HEK293 (cell line): ENCODE measurements around the gene SLC16A5.

Experiments
- PATZ1 ChIP-seq: fragments of 450-650 bp; formaldehyde crosslinking; IDR thresholded peaks from 2 replicates; pipeline ENCODE4 v1.5.1; 2016; ENCODE audit warnings: missing biosample characterization, missing genetic modification characterization
- PBX3 ChIP-seq: sonication (generic); formaldehyde crosslinking; IDR thresholded peaks from 2 replicates; pipeline ENCODE4 v1.8.1; 2022; ENCODE audit warnings: mild to moderate bottlenecking, moderate library complexity, missing genetic modification reagents
- SP2 ChIP-seq: fragments of 450-650 bp; formaldehyde crosslinking; IDR thresholded peaks from 2 replicates; pipeline ENCODE4 v1.5.1; 2016; ENCODE audit warnings: missing biosample characterization, missing genetic modification characterization
- ZEB2 ChIP-seq: fragments of 450-650 bp; formaldehyde crosslinking; IDR thresholded peaks from 2 replicates; pipeline ENCODE4 v1.5.1; 2016; ENCODE audit warnings: missing biosample characterization, missing genetic modification characterization
- ZIC2 ChIP-seq: fragments of 450-650 bp; formaldehyde crosslinking; IDR thresholded peaks from 2 replicates; pipeline ENCODE4 v1.5.1; 2016; ENCODE audit warnings: missing biosample characterization, missing genetic modification characterization
- ZNF10 ChIP-seq: fragments of 450-650 bp; formaldehyde crosslinking; IDR thresholded peaks from 2 replicates; pipeline ENCODE4 v1.5.1; 2017; ENCODE audit warnings: missing biosample characterization, missing genetic modification characterization
- ZNF280D ChIP-seq: fragments of 450-650 bp; formaldehyde crosslinking; IDR thresholded peaks from 2 replicates; pipeline ENCODE4 v1.5.1; 2016; ENCODE audit warnings: missing biosample characterization, missing genetic modification characterization
- ZNF398 ChIP-seq: fragments of 450-650 bp; formaldehyde crosslinking; IDR thresholded peaks from 2 replicates; pipeline ENCODE4 v1.5.1; 2017; ENCODE audit warnings: missing biosample characterization, missing genetic modification characterization
- ZNF501 ChIP-seq: fragments of 450-650 bp; formaldehyde crosslinking; IDR thresholded peaks from 2 replicates; pipeline ENCODE4 v1.5.1; 2016; ENCODE audit warnings: missing biosample characterization, missing genetic modification characterization
- ZNF629 ChIP-seq: fragments of 450-650 bp; formaldehyde crosslinking; IDR thresholded peaks from 2 replicates; pipeline ENCODE4 v1.5.1; 2017; ENCODE audit warnings: missing biosample characterization, missing genetic modification characterization
- ZNF692 ChIP-seq: fragments of 450-650 bp; formaldehyde crosslinking; IDR thresholded peaks from 2 replicates; pipeline ENCODE4 v1.5.1; 2016; ENCODE audit warnings: missing biosample characterization, missing genetic modification characterization
- ZNF768 ChIP-seq: fragments of 450-650 bp; formaldehyde crosslinking; IDR thresholded peaks from 2 replicates; pipeline ENCODE4 v1.5.1; 2018; ENCODE audit warnings: missing biosample characterization, mild to moderate bottlenecking, missing genetic modification characterization
- ZNF792 ChIP-seq: fragments of 450-650 bp; formaldehyde crosslinking; IDR thresholded peaks from 2 replicates; pipeline ENCODE4 v1.5.1; 2016; ENCODE audit warnings: missing biosample characterization, missing genetic modification characterization
- ZSCAN18 ChIP-seq: fragments of 450-650 bp; formaldehyde crosslinking; IDR thresholded peaks from 2 replicates; pipeline ENCODE4 v1.5.1; 2016; ENCODE audit warnings: missing biosample characterization, missing genetic modification characterization
- ZXDB ChIP-seq: fragments of 450-650 bp; formaldehyde crosslinking; IDR thresholded peaks from 2 replicates; pipeline ENCODE4 v1.5.1; 2016; ENCODE audit warnings: missing biosample characterization, missing genetic modification characterization

The SLC16A5 gene

GRCh38 chr17:75046407-75047289, 41.1 kb upstream of the SLC16A5 start, which contains the start of the genes ATP5PD and KCTD2 (continued):
- peak; percentile 83 for TF ChIP-seq PBX3 (CRISPR knock-in tag)
- no peak; the same call in 1 of the 2 replicates for TF ChIP-seq ZNF792 (tag by site-specific recombination)
- peak; percentile 98 for TF ChIP-seq PATZ1 (tag by site-specific recombination)
- 0 out of 2 replicates have a peak, but pooled peaks have one; percentile 23 for TF ChIP-seq ZIC2 (tag by site-specific recombination)
- TF ChIP-seq ZNF280D (tag by site-specific recombination), result no peak
- TF ChIP-seq ZNF768 (tag by site-specific recombination), result no peak
- TF ChIP-seq ZXDB (tag by site-specific recombination), result no peak
- peak; percentile 83 for TF ChIP-seq ZNF629 (tag by site-specific recombination)
- peak; percentile 78 for TF ChIP-seq ZNF10 (tag by site-specific recombination)
- TF ChIP-seq ZNF501, result peak; percentile 93
- peak; percentile 99 for TF ChIP-seq SP2 (tag by site-specific recombination)
- TF ChIP-seq ZNF692 (tag by site-specific recombination), result 0 out of 2 replicates have a peak, but pooled peaks have one; percentile 51
- peak; percentile 21; the same call in 1 of the 2 replicates for TF ChIP-seq ZNF398 (tag by site-specific recombination)
- TF ChIP-seq ZEB2 (tag by site-specific recombination), result peak; percentile 73; the same call in 1 of the 2 replicates
- no peak for TF ChIP-seq ZSCAN18 (tag by site-specific recombination)
